VCaP (cell line): ENCODE measurements around the gene APLP2.

ENCODE experiments used
- H3K27ac ChIP-seq: fragments of 450-650 bp; 2 replicates; pipeline ENCODE4 v1.5.1; 2017
- TF ChIP-seq, protein P1 (sequence below): fragments of 450-650 bp; conservative IDR thresholded peaks from 2 replicates; pipeline ENCODE4 v1.5.1; 2017; ENCODE audit warnings: mild to moderate bottlenecking, moderate library complexity

Gene APLP2

DNA sequence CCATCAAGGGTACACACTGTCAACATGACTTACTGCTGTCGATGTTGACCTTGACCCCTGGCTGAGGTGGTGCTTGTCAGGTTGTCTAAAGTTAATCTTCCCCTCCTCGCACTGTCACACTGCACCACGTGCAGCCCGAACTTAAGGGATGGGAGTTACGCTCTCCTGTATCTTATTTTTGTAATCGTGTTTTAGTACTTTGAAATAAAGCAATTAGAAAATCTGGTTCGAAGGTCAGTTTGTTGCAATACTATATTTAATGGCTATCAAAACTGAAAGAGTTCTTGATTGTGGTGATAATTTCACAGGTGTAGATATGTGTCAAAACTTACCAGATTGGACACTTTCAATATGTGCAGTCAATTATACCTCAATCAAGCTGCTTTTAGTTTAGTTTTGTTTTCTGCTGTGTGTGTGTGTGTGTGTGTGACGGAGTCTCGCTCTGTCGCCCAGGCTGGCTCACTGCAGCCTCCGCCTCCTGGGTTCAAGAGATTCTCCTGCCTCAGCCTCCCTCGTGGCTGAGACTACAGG, 79.2 kb downstream of the APLP2 start:
- H3K27ac ChIP-seq, result no peak overlapping the region
- TF ChIP-seq, protein P1, sequence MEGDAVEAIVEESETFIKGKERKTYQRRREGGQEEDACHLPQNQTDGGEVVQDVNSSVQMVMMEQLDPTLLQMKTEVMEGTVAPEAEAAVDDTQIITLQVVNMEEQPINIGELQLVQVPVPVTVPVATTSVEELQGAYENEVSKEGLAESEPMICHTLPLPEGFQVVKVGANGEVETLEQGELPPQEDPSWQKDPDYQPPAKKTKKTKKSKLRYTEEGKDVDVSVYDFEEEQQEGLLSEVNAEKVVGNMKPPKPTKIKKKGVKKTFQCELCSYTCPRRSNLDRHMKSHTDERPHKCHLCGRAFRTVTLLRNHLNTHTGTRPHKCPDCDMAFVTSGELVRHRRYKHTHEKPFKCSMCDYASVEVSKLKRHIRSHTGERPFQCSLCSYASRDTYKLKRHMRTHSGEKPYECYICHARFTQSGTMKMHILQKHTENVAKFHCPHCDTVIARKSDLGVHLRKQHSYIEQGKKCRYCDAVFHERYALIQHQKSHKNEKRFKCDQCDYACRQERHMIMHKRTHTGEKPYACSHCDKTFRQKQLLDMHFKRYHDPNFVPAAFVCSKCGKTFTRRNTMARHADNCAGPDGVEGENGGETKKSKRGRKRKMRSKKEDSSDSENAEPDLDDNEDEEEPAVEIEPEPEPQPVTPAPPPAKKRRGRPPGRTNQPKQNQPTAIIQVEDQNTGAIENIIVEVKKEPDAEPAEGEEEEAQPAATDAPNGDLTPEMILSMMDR, result no peak

DNA sequence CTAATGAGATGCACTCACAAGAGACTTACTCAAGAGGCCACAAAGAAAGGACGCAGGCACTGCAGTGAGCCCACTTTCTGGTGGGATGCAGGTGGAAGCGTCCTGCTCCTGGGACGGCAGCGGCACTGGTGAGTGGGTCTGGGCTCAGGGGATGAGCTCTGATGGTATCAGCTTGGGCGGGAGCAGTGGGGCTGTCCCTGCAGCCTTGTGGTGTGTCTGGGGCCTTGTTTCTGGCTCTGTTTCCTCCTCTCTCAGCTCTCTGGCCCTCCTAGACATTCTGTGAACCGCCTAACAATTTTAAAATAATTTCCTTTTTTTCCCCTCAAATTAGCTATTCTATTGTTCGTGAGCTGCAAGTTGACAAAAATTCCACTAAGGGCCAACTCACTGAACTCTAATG, 81.1 kb downstream of the APLP2 start:
- H3K27ac ChIP-seq, result no peak overlapping the region
- TF ChIP-seq, protein P1, result no peak

DNA sequence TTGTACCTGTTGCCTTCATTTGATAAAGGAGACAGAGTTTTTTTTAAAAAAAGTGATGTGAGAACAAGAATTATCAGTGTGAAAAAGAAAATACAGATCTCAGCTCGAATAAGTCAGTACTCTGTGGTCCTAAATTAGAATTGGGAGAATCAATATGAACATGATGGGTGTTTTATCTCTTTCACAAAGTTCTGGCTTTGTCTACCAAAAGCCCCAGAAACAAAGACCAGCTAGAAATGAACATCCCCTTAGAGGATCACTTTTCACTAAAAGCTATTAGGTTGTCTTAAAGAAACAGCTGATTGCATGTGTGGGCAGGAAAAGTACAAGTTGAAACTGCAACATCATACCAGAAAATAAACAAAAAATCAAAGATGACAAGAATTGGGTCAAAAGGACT, 81.5 kb downstream of the APLP2 start:
- no peak overlapping the region for H3K27ac ChIP-seq
- TF ChIP-seq, protein P1, result no peak

DNA sequence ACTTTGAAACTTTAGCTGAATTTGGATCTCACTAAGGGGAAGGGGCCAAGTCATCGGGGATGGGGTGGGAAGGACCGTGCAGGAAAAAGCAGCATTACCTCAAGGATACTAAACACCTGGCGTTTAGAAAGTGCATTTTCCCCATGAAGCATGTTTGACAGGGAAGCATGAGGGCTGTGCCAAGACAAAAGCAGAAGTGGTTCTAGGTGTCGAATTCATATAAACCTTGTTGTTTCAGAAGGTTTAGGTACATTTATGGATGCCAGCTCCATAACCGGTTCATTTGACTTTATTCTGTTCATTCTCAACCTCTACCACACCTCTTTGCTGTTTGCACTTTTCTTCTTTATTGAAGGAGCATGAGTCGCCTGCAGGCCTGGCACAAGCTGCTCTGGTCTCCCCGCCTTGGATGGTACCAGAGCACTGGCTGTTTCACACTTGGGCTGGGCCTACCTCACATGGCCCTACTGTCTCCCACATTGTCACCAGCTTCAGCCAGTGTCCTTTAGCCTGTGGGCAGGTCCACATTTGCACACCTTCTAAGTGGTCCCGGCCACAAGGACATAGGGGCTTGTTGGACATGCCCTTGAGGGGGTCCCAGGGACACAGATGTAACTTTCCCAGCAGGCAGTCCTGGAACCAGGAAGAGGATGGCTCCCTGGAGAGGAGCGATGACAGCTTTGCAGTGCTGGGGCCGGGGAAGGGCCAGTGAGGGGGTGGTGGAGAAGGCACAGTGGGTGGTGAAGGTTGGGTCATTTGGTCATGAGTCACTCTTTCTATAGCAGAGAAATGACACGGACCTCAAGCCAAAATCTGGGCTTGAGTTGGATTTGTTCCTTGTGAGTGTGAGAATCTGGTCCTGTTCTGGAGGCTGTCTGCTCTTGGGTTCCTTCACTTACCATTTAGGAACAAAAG, 86.7 kb downstream of the APLP2 start:
- H3K27ac ChIP-seq, result no peak overlapping the region
- TF ChIP-seq, protein P1, result no peak

DNA sequence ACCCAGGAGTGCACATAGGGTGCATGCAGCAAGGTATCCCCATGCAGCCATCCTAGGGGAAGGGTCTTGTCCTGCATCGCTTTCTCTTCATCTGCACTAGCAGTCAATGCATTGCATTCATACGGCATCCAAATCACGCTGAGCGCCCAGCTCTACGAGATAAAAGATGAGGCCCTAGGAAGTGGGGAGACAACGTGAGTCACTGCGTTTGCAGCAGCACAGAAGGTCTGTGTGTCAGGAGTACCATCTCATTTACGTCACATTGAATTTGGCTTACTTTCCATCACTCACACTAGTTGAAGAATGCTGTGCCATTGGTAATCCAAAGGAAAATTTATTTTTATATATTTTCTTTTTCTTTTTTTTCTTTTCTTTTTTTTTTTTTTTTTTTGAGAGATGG, 87.4 kb downstream of the APLP2 start:
- no peak overlapping the region for H3K27ac ChIP-seq
- TF ChIP-seq, protein P1, result no peak

DNA sequence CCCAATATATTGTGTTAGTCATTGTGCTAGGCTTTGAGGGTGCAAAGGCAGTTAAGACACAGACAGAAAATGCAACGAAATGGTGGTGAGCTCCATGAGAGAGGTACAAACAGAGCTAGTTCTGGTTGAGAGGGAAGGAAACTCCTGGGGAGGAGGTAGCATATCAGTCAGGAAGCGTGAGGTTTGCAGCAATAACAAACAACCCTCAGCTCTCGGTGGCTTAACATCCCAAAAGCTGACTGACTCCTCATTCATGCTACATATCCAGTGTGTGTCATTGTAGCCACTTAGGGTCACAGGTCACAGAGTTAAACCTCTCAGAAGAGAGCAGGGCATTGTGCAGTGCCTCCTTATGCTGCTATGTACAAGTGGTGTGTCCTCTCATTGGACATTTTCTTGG, 88.1 kb downstream of the APLP2 start:
- TF ChIP-seq, protein P1, result no peak
- H3K27ac ChIP-seq, result no peak overlapping the region

DNA sequence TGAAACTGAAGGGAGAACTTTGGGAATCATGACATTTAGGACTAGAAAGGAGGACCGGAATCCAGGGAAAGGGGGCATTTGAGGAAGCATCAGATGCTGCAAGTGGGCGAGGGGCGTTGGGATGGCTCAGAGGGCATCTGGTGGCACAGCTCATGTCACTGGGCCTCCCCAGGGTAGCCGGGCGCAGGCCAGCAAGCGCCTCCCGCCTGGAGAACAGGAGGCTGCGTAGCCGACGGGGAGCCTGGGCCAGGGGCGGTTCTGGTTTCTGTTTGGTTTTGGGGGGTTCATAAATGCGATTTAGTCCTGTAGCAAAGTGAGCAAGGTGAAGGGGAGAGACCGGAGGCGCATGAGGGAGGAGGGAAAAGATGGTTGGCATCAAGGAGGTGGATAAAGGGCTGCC, 89.4 kb downstream of the APLP2 start:
- TF ChIP-seq, protein P1, result no peak
- peak overlapping the region; percentile 98 for H3K27ac ChIP-seq
